Neural cell (in vitro differentiated cells): Measurements from ENCODE around the gene PDE6H. TPM values are rescaled to one million over a fixed set of nuclear protein-coding genes. Genes with fewer than 3 reads are reported as not detected.

Experiments used
- H2AFZ ChIP-seq: fragments of 200-600, 300-800 bp; sonication (generic), shearing (Covaris generic); 2 replicates; pipeline ENCODE4 v1.6.0; 2014; ENCODE audit warnings: low read depth, mild to moderate bottlenecking, antibody characterized with exemption, low read length, moderate library complexity
- H3F3A ChIP-seq: fragments of 200-600 bp; shearing (Covaris generic); 2 replicates; pipeline ENCODE4 v1.6.1; 2016; ENCODE audit warnings: mild to moderate bottlenecking, moderate library complexity, mixed read lengths, antibody characterized with exemption, low read length; ENCODE audit not compliant: insufficient read depth, poor library complexity, severe bottlenecking
- H3K27ac ChIP-seq: fragments of 200-600, 300-800 bp; sonication (generic), shearing (Covaris generic); 2 replicates; pipeline ENCODE4 v1.5.1; 2014; ENCODE audit warnings: mild to moderate bottlenecking, low read length, moderate library complexity
- H3K27me3 ChIP-seq: fragments of 300-800, 200-600 bp; sonication (generic), shearing (Covaris generic); 2 replicates; pipeline ENCODE4 v1.6.0; 2014; ENCODE audit warnings: mild to moderate bottlenecking, low read depth, low read length, moderate library complexity; ENCODE audit not compliant: insufficient read depth
- H3K36me3 ChIP-seq: fragments of 300-800, 200-600 bp; sonication (generic), shearing (Covaris generic); 2 replicates; pipeline ENCODE4 v1.5.1; 2014; ENCODE audit warnings: mild to moderate bottlenecking, antibody characterized with exemption, low read length, moderate library complexity; ENCODE audit not compliant: insufficient read depth
- H3K4me2 ChIP-seq: fragments of 300-800, 200-600 bp; sonication (generic), shearing (Covaris generic); 2 replicates; pipeline ENCODE4 v1.6.0; 2014; ENCODE audit warnings: mild to moderate bottlenecking, low read length
- H3K4me3 ChIP-seq: fragments of 300-800, 200-600 bp; sonication (generic), shearing (Covaris generic); 2 replicates; pipeline ENCODE4 v1.5.1; 2014; ENCODE audit warnings: mild to moderate bottlenecking, low read length, moderate library complexity
- H3K79me2 ChIP-seq: fragments of 200-600 bp; shearing (Covaris generic); replicated peaks from 2 replicates; pipeline ENCODE4 v1.6.0; 2014; ENCODE audit warnings: mild to moderate bottlenecking, low read length, moderate library complexity; ENCODE audit not compliant: insufficient read depth
- H3K9ac ChIP-seq: fragments of 300-800, 200-600 bp; sonication (generic), shearing (Covaris generic); 2 replicates; pipeline ENCODE4 v1.6.1; 2016; ENCODE audit warnings: mild to moderate bottlenecking, low read length, mixed read lengths
- H3K9me2 ChIP-seq: fragments of 200-600 bp; shearing (Covaris generic); 2 replicates; pipeline ENCODE4 v1.6.1; 2016; ENCODE audit warnings: mild to moderate bottlenecking, low read length, mixed read lengths; ENCODE audit not compliant: insufficient read depth
- H3K9me3 ChIP-seq: fragments of 200-600, 300-800 bp; sonication (generic), shearing (Covaris generic); 2 replicates; pipeline ENCODE4 v1.6.1; 2016; ENCODE audit warnings: mild to moderate bottlenecking, mixed run types, low read length, moderate library complexity, mixed read lengths
- H4K20me1 ChIP-seq: fragments of 200-600 bp; shearing (Covaris generic); 2 replicates; pipeline ENCODE4 v1.6.1; 2016; ENCODE audit warnings: mild to moderate bottlenecking, mixed run types; ENCODE audit not compliant: insufficient read depth
- EP300 ChIP-seq: fragments of 450-650 bp; conservative IDR thresholded peaks from 2 replicates; pipeline ENCODE4 v1.6.1; 2014; ENCODE audit warnings: antibody characterized with exemption, mild to moderate bottlenecking, moderate library complexity; ENCODE audit not compliant: poor library complexity, severe bottlenecking
- EZH2 ChIP-seq: fragments of 200-600, 300-800 bp; shearing (Covaris generic), sonication (generic); IDR thresholded peaks from 2 replicates; pipeline ENCODE4 v1.6.1; 2014; ENCODE audit warnings: antibody characterized with exemption, low read length, borderline replicate concordance, mild to moderate bottlenecking; ENCODE audit not compliant: insufficient read depth, poor library complexity, severe bottlenecking
- MXI1 ChIP-seq: fragments of 450-650 bp; conservative IDR thresholded peaks from 2 replicates; pipeline ENCODE4 v1.6.1; 2014; ENCODE audit warnings: antibody characterized with exemption, mild to moderate bottlenecking; ENCODE audit not compliant: poor library complexity, severe bottlenecking
- POLR2AphosphoS5 ChIP-seq: IDR thresholded peaks from 2 replicates; pipeline ENCODE4 v1.6.1; 2012
- RAD21 ChIP-seq: fragments of 450-650 bp; conservative IDR thresholded peaks from 2 replicates; pipeline ENCODE4 v1.6.1; 2014; ENCODE audit warnings: antibody characterized with exemption, mild to moderate bottlenecking, moderate library complexity
- SMC3 ChIP-seq: fragments of 450-650 bp; conservative IDR thresholded peaks from 2 replicates; pipeline ENCODE4 v1.6.1; 2014; ENCODE audit warnings: antibody characterized with exemption, mild to moderate bottlenecking, moderate library complexity; ENCODE audit not compliant: poor library complexity
- TAF1 ChIP-seq: IDR thresholded peaks from 2 replicates; pipeline ENCODE4 v1.6.1; 2012; ENCODE audit warnings: low read depth
- polyA plus RNA-seq: library from polyadenylated mRNA; depleted of rRNA; stranded (reverse); fragments of >200 nt; gene quantifications from 2 replicates; pipeline ENCODE4 v1.2.3, GENCODE V29; 2014
- TF ChIP-seq, protein P1 (sequence below): fragments of 450-650 bp; IDR thresholded peaks from 2 replicates; pipeline ENCODE4 v1.5.1; 2014; ENCODE audit warnings: antibody characterized with exemption, mild to moderate bottlenecking, moderate library complexity; ENCODE audit not compliant: poor library complexity, severe bottlenecking
- TF ChIP-seq, protein P2 (sequence below): IDR thresholded peaks from 2 replicates; pipeline ENCODE4 v1.6.1; 2012; ENCODE audit warnings: borderline replicate concordance

PDE6H gene
- polyA plus RNA-seq, 1 donor from 2014 or later, result not detected

- TF ChIP-seq EZH2, result no peak
- TF ChIP-seq RAD21, result no peak
- TF ChIP-seq EP300, result no peak
Observed at GRCh38 chr12:14959916-14960496, 12.8 kb upstream of the PDE6H start (continued).

GRCh38 chr12:14960548-14961465 lies 12.0 kb upstream of the PDE6H start:
- Histone ChIP-seq H3K27me3 (no peaks in the 10 kb centered on the region), H3F3A (no peaks in the 10 kb centered on the region), H3K79me2 (no peaks in the 10 kb centered on the region), H3K4me2 (no peak overlapping the region), H3K4me3 (no peak overlapping the region), H2AFZ (no peak overlapping the region), H3K9me2 (no peaks in the 10 kb centered on the region), H4K20me1 (no peaks in the 10 kb centered on the region), H3K9me3 (no peaks in the 10 kb centered on the region), H3K27ac (no peak overlapping the region), H3K36me3 (no peaks in the 10 kb centered on the region), H3K9ac (no peak overlapping the region)
- TF ChIP-seq TAF1 (no peak), SMC3 (no peak), MXI1 (no peak)
- TF ChIP-seq, protein P1, sequence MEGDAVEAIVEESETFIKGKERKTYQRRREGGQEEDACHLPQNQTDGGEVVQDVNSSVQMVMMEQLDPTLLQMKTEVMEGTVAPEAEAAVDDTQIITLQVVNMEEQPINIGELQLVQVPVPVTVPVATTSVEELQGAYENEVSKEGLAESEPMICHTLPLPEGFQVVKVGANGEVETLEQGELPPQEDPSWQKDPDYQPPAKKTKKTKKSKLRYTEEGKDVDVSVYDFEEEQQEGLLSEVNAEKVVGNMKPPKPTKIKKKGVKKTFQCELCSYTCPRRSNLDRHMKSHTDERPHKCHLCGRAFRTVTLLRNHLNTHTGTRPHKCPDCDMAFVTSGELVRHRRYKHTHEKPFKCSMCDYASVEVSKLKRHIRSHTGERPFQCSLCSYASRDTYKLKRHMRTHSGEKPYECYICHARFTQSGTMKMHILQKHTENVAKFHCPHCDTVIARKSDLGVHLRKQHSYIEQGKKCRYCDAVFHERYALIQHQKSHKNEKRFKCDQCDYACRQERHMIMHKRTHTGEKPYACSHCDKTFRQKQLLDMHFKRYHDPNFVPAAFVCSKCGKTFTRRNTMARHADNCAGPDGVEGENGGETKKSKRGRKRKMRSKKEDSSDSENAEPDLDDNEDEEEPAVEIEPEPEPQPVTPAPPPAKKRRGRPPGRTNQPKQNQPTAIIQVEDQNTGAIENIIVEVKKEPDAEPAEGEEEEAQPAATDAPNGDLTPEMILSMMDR, result no peak

GRCh38 chr12:14961466-14962152 lies 11.2 kb upstream of the PDE6H start, which contains the start of gene ARHGDIB:
TSS of gene ARHGDIB (minus strand) at chr12:14961601. CDS start at chr12:14950712, 10,889 bp downstream.
- Histone ChIP-seq H3F3A (no peaks in the 10 kb centered on the region), H3K4me2 (no peak within 1 kb of the TSS), H4K20me1 (no peaks in the 10 kb centered on the region), H3K79me2 (no peaks in the 10 kb centered on the region), H2AFZ (no peak within 1 kb of the TSS), H3K9ac (no peak within 1 kb of the TSS), H3K36me3 (no peaks in the 10 kb centered on the region), H3K27ac (no peak within 1 kb of the TSS), H3K9me2 (no peaks in the 10 kb centered on the region), H3K27me3 (no peaks in the 10 kb centered on the region), H3K4me3 (no peak within 1 kb of the TSS), H3K9me3 (no peaks in the 10 kb centered on the region)
- TF ChIP-seq RAD21 (no peak), EZH2 (no peak), EP300 (no peak), SMC3 (no peak), TAF1 (no peak), MXI1 (no peak), POLR2AphosphoS5 (no peak)
- TF ChIP-seq, protein P2, sequence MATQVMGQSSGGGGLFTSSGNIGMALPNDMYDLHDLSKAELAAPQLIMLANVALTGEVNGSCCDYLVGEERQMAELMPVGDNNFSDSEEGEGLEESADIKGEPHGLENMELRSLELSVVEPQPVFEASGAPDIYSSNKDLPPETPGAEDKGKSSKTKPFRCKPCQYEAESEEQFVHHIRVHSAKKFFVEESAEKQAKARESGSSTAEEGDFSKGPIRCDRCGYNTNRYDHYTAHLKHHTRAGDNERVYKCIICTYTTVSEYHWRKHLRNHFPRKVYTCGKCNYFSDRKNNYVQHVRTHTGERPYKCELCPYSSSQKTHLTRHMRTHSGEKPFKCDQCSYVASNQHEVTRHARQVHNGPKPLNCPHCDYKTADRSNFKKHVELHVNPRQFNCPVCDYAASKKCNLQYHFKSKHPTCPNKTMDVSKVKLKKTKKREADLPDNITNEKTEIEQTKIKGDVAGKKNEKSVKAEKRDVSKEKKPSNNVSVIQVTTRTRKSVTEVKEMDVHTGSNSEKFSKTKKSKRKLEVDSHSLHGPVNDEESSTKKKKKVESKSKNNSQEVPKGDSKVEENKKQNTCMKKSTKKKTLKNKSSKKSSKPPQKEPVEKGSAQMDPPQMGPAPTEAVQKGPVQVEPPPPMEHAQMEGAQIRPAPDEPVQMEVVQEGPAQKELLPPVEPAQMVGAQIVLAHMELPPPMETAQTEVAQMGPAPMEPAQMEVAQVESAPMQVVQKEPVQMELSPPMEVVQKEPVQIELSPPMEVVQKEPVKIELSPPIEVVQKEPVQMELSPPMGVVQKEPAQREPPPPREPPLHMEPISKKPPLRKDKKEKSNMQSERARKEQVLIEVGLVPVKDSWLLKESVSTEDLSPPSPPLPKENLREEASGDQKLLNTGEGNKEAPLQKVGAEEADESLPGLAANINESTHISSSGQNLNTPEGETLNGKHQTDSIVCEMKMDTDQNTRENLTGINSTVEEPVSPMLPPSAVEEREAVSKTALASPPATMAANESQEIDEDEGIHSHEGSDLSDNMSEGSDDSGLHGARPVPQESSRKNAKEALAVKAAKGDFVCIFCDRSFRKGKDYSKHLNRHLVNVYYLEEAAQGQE, result no peak
- TF ChIP-seq, protein P1, result no peak
